HepG2 (cell line): ENCODE results near the gene ELOVL6. TPM values are rescaled to one million over a fixed set of nuclear protein-coding genes. Genes with fewer than 3 reads are reported as not detected.

ENCODE experiments used
- ATAC-seq: fragments of 200-7000 bp; cut with Tn5 transposase; 3 replicates; pipeline ENCODE4 v1.9.1; 2020; ENCODE audit warnings: mild to moderate bottlenecking, moderate library complexity
- BruUV-seq: library from RNA; stranded (reverse); fragments of 400-500 nt; replicated peaks from 2 replicates; lab custom pipeline; 2021; lab: Mats Ljungman, UMichigan
- CTCF ChIA-PET: fragments of 300-600 bp; formaldehyde crosslinking; extraction: SDS; loops from one replicate; lab custom pipeline; 2021; ENCODE audit warnings: low total read pairs, inconsistent platforms, low intra/inter-chr PET ratio; lab: Yijun Ruan, JAX
- POLR2A ChIA-PET: fragments of 350-600 bp; sonication (Branson Sonifier 250); formaldehyde crosslinking; loops from one replicate; lab custom pipeline; 2020; ENCODE audit warnings: antibody characterized with exemption, inconsistent platforms; lab: Yijun Ruan, JAX
- DNase-seq: peaks from one replicate; pipeline ENCODE4 v3.0.0-alpha.2; 2015; ENCODE audit warnings: low spot score
- FAIRE-seq: peaks from 3 replicates; lab custom pipeline; 2011; peaks lifted over from hg19 to GRCh38; lab: Jason Lieb, UNC
- H2AFZ ChIP-seq: one replicate; pipeline ENCODE4 v1.6.1; 2011; ENCODE audit warnings: low read length, inconsistent platforms
- H3K27ac ChIP-seq: fragments of 300-600 bp; 3 replicates; pipeline ENCODE4 v1.8.0; 2011; ENCODE audit warnings: mixed run types, mild to moderate bottlenecking, mixed read lengths, low read length, inconsistent platforms; ENCODE audit not compliant: insufficient read depth; ENCODE audit errors: extremely low read length
- H3K27me3 ChIP-seq, 2 experiments: fragments of 200-600 bp in 1 of 2; 2 replicates in 1 of 2; 3 replicates in 1 of 2; pipeline versions ENCODE4 v1.6.0 to v1.8.0; 2011; ENCODE audit warnings: low read length in 2 of 2, mild to moderate bottlenecking in 2 of 2, moderate library complexity in 2 of 2, inconsistent platforms in 1 of 2; ENCODE audit not compliant: insufficient read depth in 2 of 2, control insufficient read depth in 1 of 2
- H3K36me3 ChIP-seq, 2 experiments: fragments of 200-600 bp in 1 of 2; replicated peaks in 1 of 2; 2 replicates in 1 of 2; 3 replicates in 1 of 2; pipeline versions ENCODE4 v1.5.1 to v1.8.0; 2011; ENCODE audit warnings: low read length in 2 of 2, inconsistent platforms in 1 of 2; ENCODE audit not compliant: insufficient read depth in 2 of 2, control insufficient read depth in 1 of 2
- H3K4me1 ChIP-seq: 2 replicates; pipeline ENCODE4 v1.5.1; 2012; ENCODE audit warnings: low read length, inconsistent platforms; ENCODE audit not compliant: insufficient read depth
- H3K4me2 ChIP-seq: 2 replicates; pipeline ENCODE4 v1.6.0; 2011; ENCODE audit warnings: low read depth, low read length, inconsistent platforms
- H3K4me3 ChIP-seq, 3 experiments: fragments of 200-600 bp in 1 of 3; sonication (generic), shearing (Covaris generic) in 1 of 3; replicated peaks in 1 of 3; 2 replicates each; pipeline ENCODE4 v1.5.1; 2011 to 2016; ENCODE audit warnings: low read length in 3 of 3, inconsistent platforms in 2 of 3, low read depth in 2 of 3, mild to moderate bottlenecking in 2 of 3, control low read depth in 1 of 3, mixed read lengths in 1 of 3; ENCODE audit not compliant: insufficient read depth in 1 of 3
- H3K79me2 ChIP-seq: one replicate; pipeline ENCODE4 v1.6.1; 2011; ENCODE audit warnings: low read length, inconsistent platforms; ENCODE audit not compliant: insufficient read depth
- H3K9ac ChIP-seq: 2 replicates; pipeline ENCODE4 v1.6.0; 2011; ENCODE audit warnings: mild to moderate bottlenecking, low read depth, low read length, inconsistent platforms; ENCODE audit not compliant: insufficient read depth
- H3K9me3 ChIP-seq: 2 replicates; pipeline ENCODE4 v1.5.1; 2012; ENCODE audit warnings: mild to moderate bottlenecking, low read length
- H4K20me1 ChIP-seq: 2 replicates; pipeline ENCODE4 v1.6.0; 2011; ENCODE audit warnings: inconsistent platforms, mild to moderate bottlenecking, low read length, moderate library complexity; ENCODE audit not compliant: insufficient read depth
- HOMEZ ChIP-seq: IDR thresholded peaks from 2 replicates; pipeline ENCODE4 v1.6.1; 2016; ENCODE audit warnings: low read depth
- MED8 ChIP-seq: sonication (generic); formaldehyde crosslinking; IDR thresholded peaks from 2 replicates; pipeline ENCODE4 v1.8.1; 2023; ENCODE audit warnings: mild to moderate bottlenecking, missing genetic modification reagents; ENCODE audit not compliant: insufficient replicate concordance
- PRDM4 ChIP-seq: sonication (generic); formaldehyde crosslinking; IDR thresholded peaks from 2 replicates; pipeline ENCODE4 v1.9.0; 2021; ENCODE audit warnings: missing genetic modification reagents, borderline replicate concordance
- THAP11 ChIP-seq: IDR thresholded peaks from 2 replicates; pipeline ENCODE4 v1.6.1; 2016; ENCODE audit warnings: missing biosample characterization, missing genetic modification reagents
- TOPORS ChIP-seq: sonication (generic); formaldehyde crosslinking; IDR thresholded peaks from 2 replicates; pipeline ENCODE4 v1.8.0; 2023; ENCODE audit warnings: mild to moderate bottlenecking, missing genetic modification reagents
- UBTF ChIP-seq: sonication (generic); formaldehyde crosslinking; IDR thresholded peaks from 2 replicates; pipeline ENCODE4 v1.4.0; 2020; ENCODE audit warnings: mild to moderate bottlenecking, missing genetic modification reagents
- ZBTB43 ChIP-seq: sonication (generic); formaldehyde crosslinking; conservative IDR thresholded peaks from 2 replicates; pipeline ENCODE4 v1.4.0; 2020; ENCODE audit warnings: missing genetic modification reagents
- ZBTB8A ChIP-seq: sonication (generic); formaldehyde crosslinking; IDR thresholded peaks from 2 replicates; pipeline ENCODE4 v1.4.0; 2020; ENCODE audit warnings: mild to moderate bottlenecking, low read depth, missing genetic modification reagents, borderline replicate concordance
- ZMYM4 ChIP-seq: sonication (generic); formaldehyde crosslinking; IDR thresholded peaks from 2 replicates; pipeline ENCODE4 v1.8.1; 2023; ENCODE audit warnings: mild to moderate bottlenecking, missing genetic modification reagents
- ZNF280D ChIP-seq: sonication (generic); formaldehyde crosslinking; IDR thresholded peaks from 2 replicates; pipeline ENCODE4 v1.5.1; 2020; ENCODE audit warnings: mild to moderate bottlenecking, missing genetic modification reagents
- ZNF350 ChIP-seq: sonication (generic); formaldehyde crosslinking; IDR thresholded peaks from 2 replicates; pipeline ENCODE4 v1.4.0; 2020; ENCODE audit warnings: mild to moderate bottlenecking, low read depth, missing genetic modification reagents, borderline replicate concordance
- ZNF614 ChIP-seq: IDR thresholded peaks from 2 replicates; pipeline ENCODE4 v1.6.1; 2018; ENCODE audit warnings: missing biosample characterization, missing genetic modification reagents, inconsistent platforms, borderline replicate concordance
- ZNF83 ChIP-seq: sonication (generic); formaldehyde crosslinking; IDR thresholded peaks from 2 replicates; pipeline ENCODE4 v1.4.0; 2020; ENCODE audit warnings: missing genetic modification reagents, mild to moderate bottlenecking, borderline replicate concordance
- WGBS: methylation state at CpG from one replicate; pipeline ENCODE4 v1.1.6; 2017; ENCODE audit warnings: low lambda C conversion rate; 5-methylcytosine and 5-hydroxymethylcytosine counted together
- in situ Hi-C: cut with HindIII; loops from 2 replicates; pipeline ENCODE4 v1.10.0; 2017; ENCODE audit warnings: low pct_unique_long_range_greater_than_20kb; ENCODE audit not compliant: extremely low pct_ligation_motif_present
- intact Hi-C: fragments of 100-400 bp; cut with micrococcal nuclease; formaldehyde crosslinking; loops from one replicate; pipeline ENCODE4 v1.10.0; 2022; ENCODE audit not compliant: unreplicated experiment
- polyA plus RNA-seq, 8 experiments: library from polyadenylated mRNA; depleted of rRNA in 3 of 8; stranded (reverse) in 7 of 8; unstranded in 1 of 8; fragments of >200 nt; fragmentation: Illumina TruSeq in 4 of 8; extraction: Trizol in 4 of 8; gene quantifications; 2 replicates each; pipeline versions ENCODE4 v1.2.1 to v1.2.3, GENCODE V29; 2011 to 2016; ENCODE audit warnings: low read depth in 4 of 8, missing spikeins in 1 of 8, mixed read lengths in 1 of 8; ENCODE audit not compliant: insufficient read depth in 1 of 8
- total RNA-seq, 5 experiments: library from RNA; depleted of rRNA; stranded (reverse); fragments of >200 nt; fragmentation: Illumina TruSeq; extraction: Trizol; gene quantifications; 2 replicates each; pipeline ENCODE4 v1.2.3, GENCODE V29; 2016; ENCODE audit warnings: low read depth in 1 of 5

The ELOVL6 gene
- total and polyA plus RNA-seq, 2 of the 13 experiments (the other 11 are each of a cell fraction or from before 2014, with no cell fraction given): 14.1 to 23.2 TPM

GRCh38 chr4:110137829-110138228 is 60.6 kb downstream of the ELOVL6 start:
- H3K27me3 ChIP-seq: no peaks in the 10 kb centered on the region
- DNase-seq (no peak), ATAC-seq (no peak), FAIRE-seq (no peak)
- no peaks in the 10 kb centered on the region for H3K79me2 ChIP-seq
- in situ Hi-C loops (no loop called here), intact Hi-C loops (no loop called here)
- H3K4me2 ChIP-seq: no peak overlapping the region
- BruUV-seq: no TSS peak
- no peak overlapping the region for H3K4me3 ChIP-seq
- H3K4me1 ChIP-seq: peaks cover 24% of the 10 kb centered on the region
- no peaks in the 10 kb centered on the region; a peak in 2 of 5 replicates for H3K36me3 ChIP-seq
- ChIA-PET CTCF (no interaction called here), POLR2A (no interaction called here)
- H4K20me1 ChIP-seq: no peaks in the 10 kb centered on the region; the same call in 1 of the 2 replicates
- no peak for TF ChIP-seq TOPORS (CRISPR knock-in tag)
- TF ChIP-seq ZNF350 (CRISPR knock-in tag): no peak
- TF ChIP-seq ZNF83 (CRISPR knock-in tag): no peak
- TF ChIP-seq ZMYM4 (CRISPR knock-in tag): no peak
- TF ChIP-seq ZNF614 (CRISPR knock-in tag): no peak
- no peak for TF ChIP-seq ZNF280D (CRISPR knock-in tag)
- no peak for TF ChIP-seq MED8 (CRISPR knock-in tag)
- TF ChIP-seq ZBTB8A (CRISPR knock-in tag): no peak
- no peak for TF ChIP-seq UBTF (CRISPR knock-in tag)
- no peak for TF ChIP-seq PRDM4 (CRISPR knock-in tag)
- no peak for TF ChIP-seq HOMEZ (CRISPR knock-in tag)
- no peak for TF ChIP-seq ZBTB43 (CRISPR knock-in tag)
- TF ChIP-seq THAP11: no peak
- H2AFZ ChIP-seq: no peak overlapping the region
- WGBS: 94% methylated on average over 1 of the region's 1 CpG
- no peaks in the 10 kb centered on the region for H3K9me3 ChIP-seq
- H3K9ac ChIP-seq: no peak overlapping the region
- no peak overlapping the region for H3K27ac ChIP-seq
